ENCODE data around the gene HECW1.
"Not testable (repeated sequence)": the region's sequence is repeated elsewhere in the genome, so short reads cannot be mapped to it uniquely, and the experiment has no call there.

The HECW1 gene

GRCh38 chr7:43112459-43112940 lies at the start of gene HECW1:
Gene HECW1 (plus strand): TSS chr7:43112647. CDS start chr7:43243906, 131,259 bp downstream.
- H3K36me3 Mint-ChIP-seq (ENCODE audit: low read depth) = no peaks in the 10 kb centered on the region
- H3K27me3 Mint-ChIP-seq = peaks cover 80% of the 10 kb centered on the region
- H3K4me3 Mint-ChIP-seq = no peak within 1 kb of the TSS
- H3K4me1 Mint-ChIP-seq (ENCODE audit: low read depth) = peaks cover 6% of the 10 kb centered on the region
- DNase-seq = no peak
- no peak within 1 kb of the TSS for H3K27ac Mint-ChIP-seq
- H3K9me3 Mint-ChIP-seq = no peaks in the 10 kb centered on the region

GRCh38 chr7:43071604-43072003 lies 40.8 kb upstream of the HECW1 start:
- peak; percentile 42 for DNase-seq
- Mint-ChIP-seq H3K27ac (no peak overlapping the region), H3K36me3 (ENCODE audit: low read depth) (no peaks in the 10 kb centered on the region), H3K4me1 (ENCODE audit: low read depth) (peaks cover 8% of the 10 kb centered on the region), H3K9me3 (no peaks in the 10 kb centered on the region), H3K27me3 (peaks cover 46% of the 10 kb centered on the region), H3K4me3 (no peak overlapping the region)

GRCh38 chr7:43072530-43072929 lies 39.9 kb upstream of the HECW1 start:
- Mint-ChIP-seq H3K27me3 (peaks cover 39% of the 10 kb centered on the region), H3K4me1 (ENCODE audit: low read depth) (peaks cover 10% of the 10 kb centered on the region), H3K4me3 (no peak overlapping the region), H3K9me3 (no peaks in the 10 kb centered on the region), H3K36me3 (ENCODE audit: low read depth) (no peaks in the 10 kb centered on the region), H3K27ac (no peak overlapping the region)
- DNase-seq = no peak

- Mint-ChIP-seq H3K27me3 (peaks cover 37% of the 10 kb centered on the region), H3K4me1 (ENCODE audit: low read depth) (peaks cover 10% of the 10 kb centered on the region)
- H3K9me3 Mint-ChIP-seq; H3K36me3 Mint-ChIP-seq (ENCODE audit: low read depth); H3K4me3 Mint-ChIP-seq; H3K27ac Mint-ChIP-seq; DNase-seq: not testable (repeated sequence)
Observed at GRCh38 chr7:43073811-43074210, 38.6 kb upstream of the HECW1 start.

GRCh38 chr7:43076189-43076605 lies 36.2 kb upstream of the HECW1 start:
- peak; percentile 29 for DNase-seq
- H3K27me3 Mint-ChIP-seq = peaks cover 50% of the 10 kb centered on the region
- H3K9me3 Mint-ChIP-seq = no peaks in the 10 kb centered on the region
- H3K36me3 Mint-ChIP-seq (ENCODE audit: low read depth) = no peaks in the 10 kb centered on the region
- no peak overlapping the region for H3K27ac Mint-ChIP-seq
- no peak overlapping the region for H3K4me3 Mint-ChIP-seq
- H3K4me1 Mint-ChIP-seq (ENCODE audit: low read depth) = peaks cover 10% of the 10 kb centered on the region

- no peak for DNase-seq
- no peak overlapping the region for H3K4me3 Mint-ChIP-seq
- no peaks in the 10 kb centered on the region for H3K36me3 Mint-ChIP-seq (ENCODE audit: low read depth)
- H3K4me1 Mint-ChIP-seq (ENCODE audit: low read depth) = peaks cover 10% of the 10 kb centered on the region
- peaks cover 48% of the 10 kb centered on the region for H3K27me3 Mint-ChIP-seq
- no peaks in the 10 kb centered on the region for H3K9me3 Mint-ChIP-seq
- H3K27ac Mint-ChIP-seq = no peak overlapping the region
Observed at GRCh38 chr7:43076606-43077005, 35.8 kb upstream of the HECW1 start.

GRCh38 chr7:43077285-43077684 lies 35.2 kb upstream of the HECW1 start:
- Mint-ChIP-seq H3K4me1 (ENCODE audit: low read depth) (peaks cover 10% of the 10 kb centered on the region), H3K27ac (no peak overlapping the region), H3K27me3 (peaks cover 48% of the 10 kb centered on the region), H3K36me3 (ENCODE audit: low read depth) (no peaks in the 10 kb centered on the region), H3K9me3 (no peaks in the 10 kb centered on the region), H3K4me3 (no peak overlapping the region)
- no peak for DNase-seq

GRCh38 chr7:43077732-43078391 lies 34.6 kb upstream of the HECW1 start:
- DNase-seq = no peak
- Mint-ChIP-seq H3K9me3 (no peaks in the 10 kb centered on the region), H3K27me3 (peaks cover 50% of the 10 kb centered on the region), H3K4me3 (no peak overlapping the region), H3K4me1 (ENCODE audit: low read depth) (peaks cover 10% of the 10 kb centered on the region), H3K27ac (no peak overlapping the region), H3K36me3 (ENCODE audit: low read depth) (no peaks in the 10 kb centered on the region)

GRCh38 chr7:43078794-43079193 lies 33.7 kb upstream of the HECW1 start:
- Mint-ChIP-seq H3K27me3 (peaks cover 45% of the 10 kb centered on the region), H3K27ac (no peak overlapping the region), H3K4me1 (ENCODE audit: low read depth) (peaks cover 10% of the 10 kb centered on the region), H3K36me3 (ENCODE audit: low read depth) (no peaks in the 10 kb centered on the region), H3K9me3 (no peaks in the 10 kb centered on the region), H3K4me3 (no peak overlapping the region)
- DNase-seq = no peak

GRCh38 chr7:43081603-43082002 lies 30.8 kb upstream of the HECW1 start:
- H3K9me3 Mint-ChIP-seq = no peaks in the 10 kb centered on the region
- peaks cover 61% of the 10 kb centered on the region for H3K27me3 Mint-ChIP-seq
- peaks cover 3% of the 10 kb centered on the region for H3K4me1 Mint-ChIP-seq (ENCODE audit: low read depth)
- no peak for DNase-seq
- H3K27ac Mint-ChIP-seq = no peak overlapping the region
- H3K4me3 Mint-ChIP-seq = no peak overlapping the region
- no peaks in the 10 kb centered on the region for H3K36me3 Mint-ChIP-seq (ENCODE audit: low read depth)

GRCh38 chr7:43083106-43083505 lies 29.3 kb upstream of the HECW1 start:
- no peak for DNase-seq
- Mint-ChIP-seq H3K4me3 (no peak overlapping the region), H3K9me3 (peaks cover 2% of the 10 kb centered on the region), H3K27ac (no peak overlapping the region), H3K4me1 (ENCODE audit: low read depth) (no peaks in the 10 kb centered on the region), H3K36me3 (ENCODE audit: low read depth) (no peaks in the 10 kb centered on the region), H3K27me3 (peaks cover 63% of the 10 kb centered on the region)

- peaks cover 2% of the 10 kb centered on the region for H3K9me3 Mint-ChIP-seq
- H3K36me3 Mint-ChIP-seq (ENCODE audit: low read depth) = no peaks in the 10 kb centered on the region
- H3K27ac Mint-ChIP-seq = no peak overlapping the region
- H3K4me1 Mint-ChIP-seq (ENCODE audit: low read depth) = no peaks in the 10 kb centered on the region
- DNase-seq = no peak
- no peak overlapping the region for H3K4me3 Mint-ChIP-seq
- peaks cover 52% of the 10 kb centered on the region for H3K27me3 Mint-ChIP-seq
Observed at GRCh38 chr7:43085017-43085416, 27.4 kb upstream of the HECW1 start.

GRCh38 chr7:43085992-43086391 lies 26.5 kb upstream of the HECW1 start:
- peaks cover 53% of the 10 kb centered on the region for H3K27me3 Mint-ChIP-seq
- no peak overlapping the region for H3K4me3 Mint-ChIP-seq
- no peaks in the 10 kb centered on the region for H3K4me1 Mint-ChIP-seq (ENCODE audit: low read depth)
- H3K27ac Mint-ChIP-seq = no peak overlapping the region
- DNase-seq = no peak
- peaks cover 2% of the 10 kb centered on the region for H3K9me3 Mint-ChIP-seq
- no peaks in the 10 kb centered on the region for H3K36me3 Mint-ChIP-seq (ENCODE audit: low read depth)

GRCh38 chr7:43092819-43093218 lies 19.6 kb upstream of the HECW1 start:
- Mint-ChIP-seq H3K9me3 (peaks cover 4% of the 10 kb centered on the region), H3K36me3 (ENCODE audit: low read depth) (no peaks in the 10 kb centered on the region), H3K27me3 (peaks cover 17% of the 10 kb centered on the region), H3K4me1 (ENCODE audit: low read depth) (no peaks in the 10 kb centered on the region), H3K4me3 (no peak overlapping the region), H3K27ac (no peak overlapping the region)
- no peak for DNase-seq

GRCh38 chr7:43096875-43097274 lies 15.6 kb upstream of the HECW1 start:
- no peaks in the 10 kb centered on the region for H3K36me3 Mint-ChIP-seq (ENCODE audit: low read depth)
- H3K27ac Mint-ChIP-seq = no peak overlapping the region
- DNase-seq = no peak
- peaks cover 14% of the 10 kb centered on the region for H3K27me3 Mint-ChIP-seq
- H3K4me1 Mint-ChIP-seq (ENCODE audit: low read depth) = no peaks in the 10 kb centered on the region
- peaks cover 4% of the 10 kb centered on the region for H3K9me3 Mint-ChIP-seq
- H3K4me3 Mint-ChIP-seq = no peak overlapping the region

- Mint-ChIP-seq H3K36me3 (ENCODE audit: low read depth) (no peaks in the 10 kb centered on the region), H3K9me3 (peaks cover 4% of the 10 kb centered on the region), H3K4me3 (no peak overlapping the region), H3K27me3 (peaks cover 14% of the 10 kb centered on the region), H3K4me1 (ENCODE audit: low read depth) (no peaks in the 10 kb centered on the region), H3K27ac (no peak overlapping the region)
- no peak for DNase-seq
Observed at GRCh38 chr7:43099750-43100149, 12.7 kb upstream of the HECW1 start.
